Lung (tissue), 12 donors: ENCODE results near the gene CCPG1. TPM values are rescaled to one million over a fixed set of nuclear protein-coding genes. Genes with fewer than 3 reads are reported as not detected.

Experiments
- ATAC-seq: fragments of 200-7000 bp; cut with Tn5 transposase; one replicate; pipeline ENCODE4 v1.9.1; 2020; ENCODE audit warnings: moderate number of reproducible peaks; ENCODE audit not compliant: insufficient read depth, low FRiP score
- DNase-seq, 3 donors: peaks; one replicate each; pipeline ENCODE4 v3.0.0-alpha.2; 2013 to 2017
- H3K27ac ChIP-seq, 2 donors: one replicate each; pipeline ENCODE4 v1.5.1; 2013; ENCODE audit warnings: mild to moderate bottlenecking in 2 of 2, moderate library complexity in 2 of 2, control low read depth in 1 of 2, inconsistent platforms in 1 of 2, low read depth in 1 of 2, low read length in 1 of 2
- H3K27me3 ChIP-seq, 3 donors: one replicate each; pipeline ENCODE4 v1.5.1; 2013; ENCODE audit warnings: low read length in 2 of 3; ENCODE audit not compliant: control insufficient read depth in 3 of 3, insufficient read depth in 3 of 3
- H3K36me3 ChIP-seq, 4 donors: one replicate each; pipeline ENCODE4 v1.5.1; 2013; ENCODE audit warnings: low read length in 4 of 4, mild to moderate bottlenecking in 1 of 4, moderate library complexity in 1 of 4; ENCODE audit not compliant: control insufficient read depth in 4 of 4, insufficient read depth in 4 of 4
- H3K4me1 ChIP-seq, 5 donors: one replicate each; pipeline ENCODE4 v1.5.1; 2013; ENCODE audit warnings: low read length in 5 of 5, mild to moderate bottlenecking in 2 of 5, moderate library complexity in 1 of 5; ENCODE audit not compliant: control insufficient read depth in 5 of 5, insufficient read depth in 5 of 5
- H3K4me3 ChIP-seq: one replicate; pipeline ENCODE4 v1.5.1; 2013; ENCODE audit warnings: mild to moderate bottlenecking, control low read depth, moderate library complexity
- H3K9ac ChIP-seq, 2 donors: one replicate each; pipeline ENCODE4 v1.5.1; 2013; ENCODE audit warnings: low read length in 2 of 2, control low read depth in 1 of 2; ENCODE audit not compliant: insufficient read depth in 1 of 2
- H3K9me3 ChIP-seq, 4 donors: one replicate each; pipeline ENCODE4 v1.5.1; 2013; ENCODE audit warnings: low read length in 3 of 4, mild to moderate bottlenecking in 1 of 4, moderate library complexity in 1 of 4; ENCODE audit not compliant: control insufficient read depth in 4 of 4, insufficient read depth in 3 of 4
- WGBS, 2 donors: extraction: QIAGEN DNeasy Blood & Tissue Kit; methylation state at CpG; one replicate each; pipeline ENCODE4 v1.1.7; 2013; 5-methylcytosine and 5-hydroxymethylcytosine counted together
- polyA plus RNA-seq, 2 donors: library from polyadenylated mRNA; stranded (reverse); fragments of 200-250 nt; gene quantifications; one replicate each; pipeline ENCODE4 v1.2.1, GENCODE V29; 2013
- total RNA-seq, 2 donors: library from RNA; depleted of rRNA in 1 of 2; stranded (reverse); fragments of >200 nt in 1 of 2; gene quantifications; one replicate each; pipeline ENCODE4 v1.2.1, GENCODE V29; 2014 to 2021
- TF ChIP-seq, protein P1 (sequence below): IDR thresholded peaks from 2 replicates; pipeline ENCODE4 v1.5.1; 2012; ENCODE audit warnings: mild to moderate bottlenecking; ENCODE audit errors: control extremely low read depth, extremely low read depth
- donor health status: control.
- donor health status: control.
- donor health status: Bipolar disorder and iron deficiency.
- donor health status: healthy.
- donor health status: DM: yes; HTN: yes; CAD: no.

Gene CCPG1
- total and polyA plus RNA-seq, 4 donors: 24.0 to 75.0 (median 53.8) TPM

DNA sequence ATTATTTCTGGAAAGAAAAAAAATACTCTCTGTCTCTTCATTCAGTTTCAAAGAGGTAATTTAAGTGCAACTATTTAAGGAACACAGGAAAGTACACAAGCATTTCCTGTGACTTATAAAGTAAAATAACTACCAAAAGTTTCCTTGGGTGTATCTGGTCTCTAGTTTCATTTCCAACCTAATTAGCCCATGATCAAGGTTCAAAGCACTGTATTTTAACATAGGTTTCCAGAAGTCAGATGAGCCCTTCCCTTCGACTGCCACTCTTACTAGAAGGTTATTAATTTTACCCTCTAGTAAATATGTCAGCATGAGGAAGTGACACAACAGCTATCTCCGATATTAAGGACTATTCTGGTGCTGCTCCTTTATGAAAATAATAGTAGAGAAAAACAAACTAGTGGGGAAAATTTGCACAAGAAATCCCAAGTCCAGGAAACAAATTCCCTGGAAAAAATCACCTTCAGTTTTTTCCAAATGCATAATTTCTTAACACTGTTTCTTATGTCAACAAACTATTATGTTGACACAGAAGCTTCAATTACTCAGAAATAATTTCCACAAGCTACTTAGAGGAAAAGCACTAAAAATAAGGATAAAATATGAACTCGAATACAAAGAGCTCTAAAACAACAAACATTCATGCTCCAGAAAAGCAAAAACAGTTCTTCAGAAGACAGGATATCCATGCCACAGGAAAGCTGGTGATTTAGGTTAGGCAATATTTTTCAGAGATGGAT is 35.3 kb downstream of the CCPG1 start:
- H3K4me3 ChIP-seq: no peak overlapping the region
- no peaks in the 10 kb centered on the region for H3K27me3 ChIP-seq
- H3K9me3 ChIP-seq: no peaks in the 10 kb centered on the region
- no peaks in the 10 kb centered on the region for H3K4me1 ChIP-seq
- TF ChIP-seq, protein P1, sequence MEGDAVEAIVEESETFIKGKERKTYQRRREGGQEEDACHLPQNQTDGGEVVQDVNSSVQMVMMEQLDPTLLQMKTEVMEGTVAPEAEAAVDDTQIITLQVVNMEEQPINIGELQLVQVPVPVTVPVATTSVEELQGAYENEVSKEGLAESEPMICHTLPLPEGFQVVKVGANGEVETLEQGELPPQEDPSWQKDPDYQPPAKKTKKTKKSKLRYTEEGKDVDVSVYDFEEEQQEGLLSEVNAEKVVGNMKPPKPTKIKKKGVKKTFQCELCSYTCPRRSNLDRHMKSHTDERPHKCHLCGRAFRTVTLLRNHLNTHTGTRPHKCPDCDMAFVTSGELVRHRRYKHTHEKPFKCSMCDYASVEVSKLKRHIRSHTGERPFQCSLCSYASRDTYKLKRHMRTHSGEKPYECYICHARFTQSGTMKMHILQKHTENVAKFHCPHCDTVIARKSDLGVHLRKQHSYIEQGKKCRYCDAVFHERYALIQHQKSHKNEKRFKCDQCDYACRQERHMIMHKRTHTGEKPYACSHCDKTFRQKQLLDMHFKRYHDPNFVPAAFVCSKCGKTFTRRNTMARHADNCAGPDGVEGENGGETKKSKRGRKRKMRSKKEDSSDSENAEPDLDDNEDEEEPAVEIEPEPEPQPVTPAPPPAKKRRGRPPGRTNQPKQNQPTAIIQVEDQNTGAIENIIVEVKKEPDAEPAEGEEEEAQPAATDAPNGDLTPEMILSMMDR: no peak
- H3K27ac ChIP-seq: peak overlapping the region in 1 of 2 donors; percentile 21
- H3K9ac ChIP-seq: no peak overlapping the region
- 20 to 23% methylated on average over 3 of the region's 3 CpGs for WGBS, 2 donors
- DNase-seq (no peak), ATAC-seq (no peak)
- H3K36me3 ChIP-seq: peaks cover 2 to 25% (median 6%) of the 10 kb centered on the region in 4 donors

DNA sequence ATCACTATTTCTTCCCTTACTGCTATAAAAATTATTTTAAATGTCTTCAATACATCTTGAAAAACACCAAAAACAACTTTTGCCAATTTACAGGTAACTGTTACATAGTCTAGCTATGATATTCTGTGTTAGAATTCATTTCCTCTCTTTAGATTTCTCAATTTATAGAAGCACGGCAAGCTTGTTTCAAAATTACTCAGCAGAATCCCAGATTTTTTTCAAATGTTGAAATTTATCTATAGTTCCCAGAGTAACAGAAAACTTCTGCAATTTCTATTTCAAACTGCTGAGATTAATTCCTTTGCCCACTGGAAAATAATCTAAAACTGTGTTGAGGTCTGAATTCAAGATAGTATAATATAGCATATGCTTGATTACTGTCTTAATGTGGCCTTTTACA is 41.2 kb downstream of the CCPG1 start:
- DNase-seq (no peak), ATAC-seq (no peak)
- Histone ChIP-seq H3K27me3 (no peaks in the 10 kb centered on the region), H3K4me3 (no peak overlapping the region), H3K27ac (no peak overlapping the region), H3K9me3 (no peaks in the 10 kb centered on the region), H3K9ac (no peak overlapping the region), H3K36me3 (peaks cover 0 to 19% (median 6%) of the 10 kb centered on the region in 4 donors), H3K4me1 (no peaks in the 10 kb centered on the region)
- 31 to 75% methylated on average over 1 of the region's 1 CpG for WGBS, 2 donors
- TF ChIP-seq, protein P1: no peak

DNA sequence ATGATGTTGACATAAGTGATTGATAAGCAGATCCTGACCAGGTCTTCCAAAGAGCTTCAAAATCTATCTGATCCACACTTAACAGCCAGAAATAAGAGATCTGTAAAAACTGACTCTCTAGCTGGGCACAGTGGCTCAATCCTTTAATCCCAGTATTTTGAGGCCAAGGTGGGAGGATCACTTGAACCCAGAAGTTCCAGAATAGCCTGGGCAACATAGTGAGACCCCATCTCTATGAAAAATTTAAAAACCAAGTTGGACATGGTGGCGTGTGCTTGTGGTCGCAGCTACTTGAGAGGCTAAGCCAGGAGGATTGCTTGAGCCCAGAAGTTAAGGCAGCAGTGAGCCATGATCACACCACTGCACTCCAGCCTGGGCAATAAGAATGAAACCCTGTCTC is 45.5 kb downstream of the CCPG1 start:
- Histone ChIP-seq H3K27me3 (no peaks in the 10 kb centered on the region), H3K4me1 (no peaks in the 10 kb centered on the region), H3K27ac (no peak overlapping the region), H3K9ac (no peak overlapping the region), H3K36me3 (peaks cover 0 to 23% (median 4%) of the 10 kb centered on the region in 4 donors), H3K4me3 (no peak overlapping the region), H3K9me3 (no peaks in the 10 kb centered on the region)
- DNase-seq: no peak
- TF ChIP-seq, protein P1: no peak
- 97 to 98% methylated on average over 2 of the region's 2 CpGs for WGBS, 2 donors
- no peak for ATAC-seq
